Glomerular endothelial cell (primary cell): Measurements from ENCODE around the gene STAT4. TPM values are rescaled to one million over a fixed set of nuclear protein-coding genes. Genes with fewer than 3 reads are reported as not detected.

Experiments
- DNase-seq: peaks from one replicate; pipeline ENCODE4 v3.0.0-alpha.2; 2011; ENCODE audit warnings: low read depth, low spot score; ENCODE audit errors: extremely low read depth
- total RNA-seq: library from RNA; depleted of rRNA; stranded (reverse); fragments of >200 nt; gene quantifications from 2 replicates; pipeline ENCODE4 v1.2.3, GENCODE V29; 2015

The STAT4 gene
- total RNA-seq, 1 donor from 2014 or later, result 2.8 TPM

DNA sequence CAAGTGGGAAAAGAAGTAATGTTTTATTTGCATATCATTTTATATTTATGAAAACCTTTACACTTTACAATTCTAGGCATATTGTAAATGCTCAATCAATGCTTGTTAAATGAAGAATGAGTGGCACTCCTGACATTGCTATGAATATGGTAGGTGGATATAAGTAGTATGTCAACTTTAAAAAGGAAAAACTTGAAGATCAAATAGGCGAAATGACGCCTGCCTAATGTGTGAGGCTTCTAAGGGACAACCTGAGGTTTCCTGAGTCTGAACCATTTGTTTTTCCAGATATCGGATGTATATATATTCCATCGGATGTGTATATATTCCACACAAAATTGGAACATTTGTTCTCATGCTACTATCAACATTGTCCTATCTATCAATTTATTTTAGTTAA is 1.4 kb downstream of the STAT4 start:
- no peak for DNase-seq

DNA sequence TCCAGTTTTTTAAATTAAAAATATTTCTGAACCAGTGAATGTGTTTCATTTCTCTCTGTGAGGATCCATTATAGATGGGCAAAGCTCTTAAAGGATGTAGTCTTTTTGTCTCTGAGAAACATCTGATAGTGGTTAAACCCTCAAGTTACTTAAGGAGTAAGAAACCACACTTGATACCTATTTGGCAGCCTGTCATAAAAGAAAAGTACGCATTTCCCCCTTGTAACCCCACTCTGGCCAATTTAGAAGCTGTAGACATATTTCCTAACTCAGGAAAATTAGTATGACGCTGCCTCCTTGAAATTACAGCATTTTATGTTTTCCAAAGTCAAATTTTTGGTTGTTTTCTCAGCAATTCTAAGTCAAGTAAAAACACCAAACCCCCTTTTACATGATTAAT is 2.0 kb downstream of the STAT4 start:
- no peak for DNase-seq

DNA sequence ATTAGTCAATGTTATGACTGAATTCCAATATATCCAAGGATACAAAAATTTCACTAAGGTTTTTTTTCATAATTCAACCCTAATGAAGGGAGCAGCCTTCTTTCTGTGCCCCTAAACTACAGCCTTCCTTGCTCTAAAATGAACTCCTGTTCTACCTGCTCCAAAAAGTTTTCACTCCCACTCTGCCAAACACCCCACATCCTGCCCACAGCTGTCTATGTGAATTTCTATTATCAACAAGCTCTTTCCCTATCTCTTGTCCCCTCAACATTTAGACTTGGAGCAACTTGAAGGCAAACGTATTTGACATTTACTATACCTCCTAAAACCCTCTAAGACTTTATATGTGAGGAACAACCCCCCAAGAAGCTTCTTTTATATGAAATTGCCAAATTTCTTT is 2.5 kb downstream of the STAT4 start:
- no peak for DNase-seq

DNA sequence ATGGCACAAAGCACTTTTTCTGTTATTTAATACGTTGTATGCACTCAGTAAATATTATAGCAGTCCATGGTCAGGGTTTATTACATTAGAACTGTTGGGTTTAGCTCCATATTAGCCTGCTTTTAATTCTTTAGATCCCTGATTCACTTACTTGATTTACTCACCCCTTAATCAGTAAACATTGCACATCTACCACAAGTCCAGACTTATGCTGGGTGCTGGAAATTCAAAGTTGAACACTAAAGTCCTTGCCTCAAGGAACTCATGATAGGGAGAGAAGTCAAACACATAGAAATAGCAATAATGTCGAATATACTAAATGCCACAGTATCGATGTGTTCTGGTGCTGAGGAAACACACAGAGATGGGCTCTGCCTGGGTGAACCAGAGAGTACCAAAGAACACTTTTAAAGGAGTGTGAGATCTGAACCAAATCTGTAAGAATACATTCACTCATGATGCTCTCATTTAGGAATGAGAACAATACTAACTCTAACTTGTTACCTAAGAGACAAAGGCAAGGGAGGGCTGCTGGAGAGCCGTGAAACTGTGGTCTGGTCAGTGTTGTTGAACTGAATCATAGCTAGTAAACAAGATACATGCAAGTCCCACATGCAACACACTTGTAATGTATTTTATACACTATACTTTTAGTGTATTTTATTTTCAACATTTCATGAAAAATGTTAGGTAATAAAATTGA is 4.9 kb downstream of the STAT4 start:
- DNase-seq, result no peak

DNA sequence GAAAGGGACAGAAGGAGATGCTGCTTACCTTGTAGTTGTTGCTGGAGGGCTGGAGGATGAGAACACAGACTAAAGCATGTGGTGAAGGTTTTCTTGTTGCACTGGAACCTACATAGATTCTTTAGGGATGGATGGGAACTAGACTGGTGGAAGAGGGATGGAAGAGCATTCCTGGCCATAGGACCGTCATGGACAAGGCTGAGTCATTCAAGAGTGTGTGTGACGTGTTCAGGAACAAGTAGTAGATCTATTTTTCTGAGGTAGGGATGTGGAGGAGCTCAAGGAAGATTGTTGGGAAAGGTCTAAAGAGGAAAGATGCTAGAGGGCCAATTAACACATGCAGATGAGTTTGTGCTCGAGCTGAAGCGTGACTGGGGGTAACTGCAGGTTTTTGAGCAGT is 6.6 kb downstream of the STAT4 start:
- no peak for DNase-seq

DNA sequence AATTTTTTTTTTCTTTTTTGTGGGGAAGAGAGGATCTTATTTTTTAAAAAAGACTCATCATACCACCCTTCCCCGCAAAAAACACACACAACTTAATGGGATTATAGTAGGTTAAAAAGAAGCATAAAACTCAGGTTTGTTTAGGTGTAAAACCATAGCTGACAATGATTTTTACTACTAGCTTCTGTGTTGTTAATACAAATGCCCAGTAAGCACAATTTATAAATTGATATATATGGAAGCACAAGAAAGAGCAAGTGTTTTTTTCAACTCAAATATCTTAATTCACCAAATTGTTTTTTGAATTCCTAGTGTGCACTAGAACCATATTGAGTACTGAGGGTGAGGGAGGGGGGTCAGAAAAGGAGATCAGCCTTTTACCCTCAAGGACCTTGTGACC is 7.0 kb downstream of the STAT4 start:
- DNase-seq, result no peak

DNA sequence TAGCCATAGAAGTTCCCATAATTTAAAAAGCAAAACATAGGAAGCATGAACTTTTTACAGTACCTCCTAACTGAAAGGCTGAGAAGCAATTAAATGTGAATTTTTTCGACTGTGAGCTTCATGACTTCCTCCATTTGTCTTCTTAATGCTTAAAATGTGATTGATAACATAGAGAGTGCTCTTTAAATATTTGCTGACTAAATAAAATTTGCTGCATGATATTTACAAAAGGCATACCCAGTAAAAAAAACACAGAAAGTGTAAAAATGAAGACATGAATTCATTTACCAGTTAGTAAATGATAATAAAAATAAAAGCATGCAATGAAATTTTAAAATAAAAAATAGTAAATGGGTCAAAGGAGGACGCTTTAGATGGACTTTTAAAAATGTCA is 21.9 kb downstream of the STAT4 start:
- no peak for DNase-seq

DNA sequence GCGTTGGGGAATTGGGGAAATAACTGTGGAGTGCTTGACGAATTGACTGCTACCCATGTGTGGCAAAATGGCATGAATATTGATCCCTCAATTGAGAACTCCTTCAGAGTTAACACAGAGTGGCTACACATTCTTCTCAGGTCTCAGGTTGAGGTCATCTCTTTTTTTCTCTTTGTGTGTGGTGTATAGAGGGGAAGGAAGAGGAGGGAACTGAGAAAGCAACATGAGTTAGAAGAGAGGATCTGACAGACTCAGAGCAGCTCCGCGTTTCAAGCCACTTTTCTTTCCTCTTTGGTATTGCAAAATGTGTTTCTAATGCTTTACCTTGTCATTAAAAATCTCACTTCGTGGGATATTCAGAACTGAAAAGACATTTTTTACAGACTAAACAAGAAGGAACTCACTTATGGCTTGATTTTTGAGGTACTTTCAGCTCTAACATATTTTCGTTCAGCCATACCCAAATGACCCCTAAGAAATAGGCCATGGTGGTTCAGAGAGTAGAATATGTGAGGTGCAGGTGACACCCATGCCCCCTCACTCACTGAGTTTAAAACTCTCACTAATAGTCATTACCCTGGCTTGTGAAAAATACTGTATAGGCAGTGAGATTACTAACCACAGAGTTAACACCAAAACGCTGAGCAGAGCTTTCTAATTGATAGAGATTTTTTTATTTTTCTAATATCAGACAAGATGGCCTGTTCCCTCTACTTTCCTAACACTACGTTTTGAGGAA is 22.5 kb downstream of the STAT4 start:
- DNase-seq, result no peak

DNA sequence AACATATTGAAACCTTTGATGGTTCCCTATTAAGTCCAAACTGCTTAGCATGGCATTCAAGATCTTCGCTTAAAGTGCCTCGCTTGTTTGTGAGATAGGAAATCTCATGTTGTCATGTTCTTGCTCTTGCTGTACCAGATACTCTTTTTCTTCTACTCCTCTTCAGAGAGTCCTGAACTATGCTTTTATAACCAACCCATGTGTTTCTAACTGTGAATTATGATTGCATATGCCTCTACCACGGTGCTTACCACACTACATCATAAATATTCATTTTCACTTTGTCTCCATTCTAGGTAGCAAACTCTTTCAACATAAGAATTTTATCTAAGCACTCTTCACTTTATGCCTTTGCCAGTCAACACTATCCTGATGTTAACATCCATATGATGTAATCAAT is 23.6 kb downstream of the STAT4 start:
- no peak for DNase-seq

DNA sequence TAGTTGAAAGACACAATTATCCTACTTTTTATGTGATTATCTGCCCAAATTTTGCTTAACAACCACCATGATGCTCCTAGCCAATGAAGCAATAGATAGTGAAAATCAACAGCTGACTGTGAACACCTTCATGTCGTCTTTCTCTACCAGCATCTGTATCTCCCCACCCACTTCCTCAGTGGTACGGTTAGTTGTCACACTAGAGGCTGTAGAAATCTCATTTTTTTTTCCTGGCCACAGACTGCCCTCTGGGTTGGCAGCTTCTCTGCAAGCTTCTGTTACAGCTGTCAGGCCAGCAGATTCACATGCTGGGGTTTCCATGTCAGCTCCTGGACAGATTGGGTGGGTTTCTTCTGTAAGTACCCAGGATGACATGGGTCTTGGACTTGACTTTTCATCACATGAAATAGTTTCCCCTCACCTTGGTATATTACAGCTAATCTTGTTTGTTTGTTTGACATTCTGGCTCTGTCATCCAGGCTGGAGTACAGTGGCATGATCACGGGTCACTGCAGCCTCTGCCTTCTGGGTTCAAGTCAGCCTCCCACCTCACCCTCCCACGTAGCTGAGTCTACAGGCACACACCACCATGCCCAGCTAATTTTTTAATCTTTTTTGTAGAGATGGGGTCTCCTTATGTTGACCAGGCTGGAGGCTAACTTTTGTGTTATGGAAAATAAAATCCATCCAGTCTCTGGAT is 24.3 kb downstream of the STAT4 start:
- no peak for DNase-seq

DNA sequence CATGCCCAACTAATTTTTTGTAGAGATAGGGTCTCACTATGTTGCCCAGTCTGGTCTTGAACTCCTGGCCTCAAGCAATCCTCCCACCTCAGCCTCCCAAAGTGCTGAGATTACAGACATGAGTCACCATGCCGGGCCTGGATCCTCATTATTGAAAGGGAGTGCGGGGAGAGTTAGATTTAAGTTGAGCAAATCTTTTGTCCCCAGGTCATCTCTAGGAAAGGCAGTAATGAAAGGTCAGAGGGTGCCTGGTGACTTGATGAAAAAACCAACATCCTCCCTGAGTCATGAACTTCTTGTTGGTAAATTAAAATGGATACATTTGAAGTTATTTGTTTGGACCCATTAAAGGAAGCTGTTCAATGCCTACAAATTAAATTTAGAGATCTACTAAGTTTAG is 25.1 kb downstream of the STAT4 start:
- DNase-seq, result no peak

DNA sequence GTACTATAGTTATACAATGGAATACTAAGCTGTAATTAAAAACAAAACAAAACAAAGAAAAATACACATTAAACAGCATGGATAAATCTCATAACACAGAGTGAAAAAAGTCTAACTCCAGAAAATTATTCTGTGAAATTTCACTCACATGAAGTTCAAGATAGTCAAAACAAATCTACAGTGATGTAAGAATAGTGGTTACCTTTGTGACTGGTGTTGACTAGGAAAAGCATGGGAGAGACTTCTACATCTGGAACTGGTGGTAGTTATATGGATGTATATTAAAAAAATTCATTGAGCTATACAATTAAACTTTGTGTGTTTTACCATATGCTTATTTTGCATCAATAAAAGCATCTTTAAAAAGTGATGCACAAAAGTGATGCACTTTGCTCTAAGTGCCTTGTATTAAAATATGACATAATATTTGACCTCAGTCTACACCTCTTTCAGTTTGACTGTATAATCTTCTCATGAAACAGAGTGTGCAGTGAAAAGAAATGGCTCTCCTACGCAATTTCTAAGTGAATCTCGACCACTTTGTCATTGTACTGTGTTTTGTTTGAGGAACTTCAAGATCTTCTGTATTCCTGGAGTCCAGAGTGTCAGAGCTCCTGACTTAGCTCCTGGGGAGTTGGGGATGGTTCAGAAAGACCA is 28.0 kb downstream of the STAT4 start:
- no peak for DNase-seq

DNA sequence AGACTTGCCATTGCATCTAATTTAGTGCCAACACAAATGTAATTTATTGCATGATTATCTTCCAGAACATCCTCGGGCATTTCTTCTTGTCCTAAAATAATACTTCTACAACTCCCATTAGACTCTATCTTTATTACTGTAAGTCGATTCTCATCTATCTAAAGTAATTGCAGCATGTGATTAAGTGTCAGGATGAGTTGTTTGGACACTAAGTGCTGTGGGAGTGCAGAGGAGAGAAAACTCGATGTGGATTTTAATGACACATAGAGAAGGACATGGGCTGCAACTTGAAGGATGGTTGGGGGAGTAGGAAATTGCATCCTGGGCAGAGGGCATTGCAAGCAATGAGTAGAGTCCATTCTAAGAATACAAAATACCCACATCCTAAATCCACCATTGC is 33.5 kb downstream of the STAT4 start:
- no peak for DNase-seq

DNA sequence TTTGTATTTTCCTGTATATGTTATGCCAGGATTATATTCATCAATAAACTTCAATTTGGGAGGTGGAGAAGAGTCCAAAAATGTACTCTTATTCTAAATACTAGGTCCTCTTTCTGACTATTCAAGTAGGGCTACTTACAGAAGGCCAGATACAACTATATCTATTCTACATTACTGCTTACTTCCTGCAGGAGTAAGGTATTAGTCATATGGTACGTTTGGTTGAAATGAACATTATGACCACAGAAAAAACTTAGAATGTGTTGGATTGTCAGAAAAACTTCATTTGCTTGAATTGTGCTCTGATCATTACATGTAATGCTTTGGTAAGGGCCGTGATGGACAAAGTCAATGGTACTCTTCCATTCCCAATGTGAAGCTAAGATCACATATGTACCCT is 35.0 kb downstream of the STAT4 start:
- no peak for DNase-seq

DNA sequence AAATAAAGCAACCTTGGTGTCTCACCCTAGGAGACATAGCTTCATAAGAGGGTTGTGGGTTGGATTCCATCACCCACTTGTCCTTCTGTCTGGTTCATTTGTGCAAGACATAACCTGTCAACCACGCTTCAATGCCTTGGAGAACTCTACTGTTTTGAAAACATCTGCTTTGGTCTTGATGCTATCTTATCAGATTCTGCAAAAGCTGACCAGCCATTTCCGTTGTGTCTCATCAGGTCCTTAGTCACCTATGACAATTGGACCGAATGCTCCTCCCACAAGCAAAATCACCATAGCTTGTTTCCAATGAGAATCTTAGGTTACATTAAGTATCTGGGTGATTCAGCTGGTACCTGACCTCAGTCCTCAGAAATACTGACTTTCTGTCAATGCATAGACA is 35.4 kb downstream of the STAT4 start:
- DNase-seq, result no peak

DNA sequence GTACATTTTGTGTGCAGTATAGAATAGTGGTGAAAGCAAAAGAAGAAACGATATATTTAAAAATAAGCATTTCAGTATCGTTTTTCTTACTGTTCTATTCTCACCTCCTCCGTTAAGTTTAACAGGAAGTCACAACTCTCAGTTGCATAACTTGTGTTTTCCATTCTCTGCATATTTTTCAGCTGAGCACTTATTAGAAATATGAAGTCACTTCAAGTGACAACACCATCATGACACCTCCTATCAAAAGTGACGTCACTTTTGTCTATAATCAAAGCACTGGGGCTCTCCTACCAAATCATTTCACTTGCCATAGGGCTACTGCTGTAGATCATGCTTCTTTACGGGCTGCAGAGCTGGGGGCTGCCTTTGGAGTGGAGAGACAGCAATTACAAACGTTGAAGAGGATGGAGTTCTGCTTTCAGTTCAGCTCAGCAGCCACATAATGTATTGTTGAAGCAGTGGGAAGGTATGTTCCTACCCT is 36.3 kb downstream of the STAT4 start:
- DNase-seq, result no peak

DNA sequence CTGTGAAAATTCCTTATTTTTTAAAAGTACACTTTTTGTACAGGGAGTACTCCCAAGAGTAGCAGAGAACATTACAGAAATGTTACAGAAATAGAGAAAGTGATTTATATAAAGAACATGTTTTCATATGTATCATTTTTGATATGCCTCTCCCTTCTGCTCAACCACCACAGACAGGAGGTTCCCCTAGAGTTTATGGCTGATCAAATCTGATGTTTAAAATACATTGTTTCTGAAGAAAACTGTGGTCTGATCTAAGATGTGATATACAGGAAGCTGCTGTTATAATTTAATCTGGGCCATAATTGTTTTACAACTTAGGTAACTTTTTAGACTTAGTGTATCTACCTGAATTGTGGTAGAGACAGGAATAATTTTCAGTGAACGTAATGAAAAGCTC is 37.0 kb downstream of the STAT4 start:
- no peak for DNase-seq

DNA sequence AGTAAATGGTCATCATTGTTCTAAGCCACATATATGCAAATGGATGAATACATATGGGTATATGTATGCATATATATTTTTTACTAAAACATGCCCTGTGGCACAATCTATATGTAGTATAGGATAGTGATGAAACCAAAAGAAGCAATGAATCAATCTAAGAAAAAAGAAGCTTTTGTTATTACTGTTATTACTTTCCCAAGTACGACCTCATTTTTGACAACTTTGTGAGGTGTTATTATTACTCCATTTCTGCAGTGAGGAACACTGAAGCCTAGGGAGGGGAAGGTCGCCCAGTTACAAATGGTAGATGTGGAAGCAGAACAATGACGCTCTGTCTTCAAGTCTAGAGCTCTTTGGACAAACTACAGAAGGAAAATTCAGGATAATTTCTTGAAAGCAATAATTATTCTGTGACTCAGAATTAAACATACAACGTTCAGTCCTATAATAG is 38.3 kb downstream of the STAT4 start:
- no peak for DNase-seq

DNA sequence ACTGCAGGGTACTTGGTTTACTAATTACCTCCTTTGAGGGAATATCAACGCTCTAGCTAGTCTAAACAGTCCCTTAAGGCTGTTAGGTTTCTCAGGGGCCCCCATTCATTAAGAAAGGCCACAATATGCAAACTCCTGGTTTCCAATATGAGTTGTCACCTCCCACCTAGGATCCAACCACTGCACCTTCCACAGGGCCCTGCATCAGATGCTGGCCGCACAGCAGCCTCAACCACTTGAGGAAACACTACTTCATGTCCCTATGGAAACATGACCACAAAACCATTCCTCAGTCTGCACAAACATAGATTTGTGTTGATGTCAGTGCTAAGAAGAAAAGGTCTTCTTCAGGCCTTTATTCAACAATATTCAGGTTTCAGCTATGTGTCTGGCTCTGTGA is 40.9 kb downstream of the STAT4 start:
- no peak for DNase-seq

DNA sequence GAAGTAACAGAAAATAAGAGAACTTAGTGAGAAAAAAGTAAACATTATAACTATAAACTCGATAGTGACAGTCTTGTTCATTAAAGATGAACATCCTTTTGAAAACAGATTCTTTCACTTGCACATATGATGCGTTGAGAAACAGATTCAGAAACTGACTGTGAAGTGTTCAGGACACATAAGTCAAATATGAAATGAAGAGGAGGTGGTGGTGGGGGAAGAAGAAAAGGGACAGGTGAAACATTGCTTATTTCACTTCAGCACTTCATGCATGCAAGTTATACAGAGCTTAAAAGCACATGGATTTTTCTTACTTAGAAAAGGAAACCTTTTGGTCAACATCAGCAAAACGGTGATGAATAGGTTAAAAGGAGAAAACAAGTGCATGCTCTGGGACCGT is 42.5 kb downstream of the STAT4 start:
- DNase-seq, result no peak

DNA sequence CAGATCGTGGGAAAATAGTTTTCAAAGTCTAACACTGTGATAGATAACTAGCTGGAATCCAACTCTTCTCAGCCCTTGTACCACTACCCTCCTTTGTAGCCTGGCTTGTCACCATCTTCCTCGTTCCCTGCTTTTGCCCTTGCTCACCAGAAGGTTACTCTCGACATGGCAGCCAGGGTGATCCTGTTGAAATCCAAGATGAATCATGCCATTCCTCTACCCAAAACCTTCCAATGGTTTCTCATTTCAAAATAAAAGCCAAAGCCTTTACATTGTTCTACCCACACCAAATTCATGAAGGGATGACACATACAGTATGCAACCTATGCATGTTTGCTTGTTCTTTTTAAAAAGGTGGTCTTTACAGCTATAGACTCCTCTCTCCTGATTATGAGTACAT is 45.7 kb downstream of the STAT4 start:
- DNase-seq, result no peak
